PFSK-1 (cell line): ENCODE results near the gene CYRIA. TPM values are rescaled to one million over a fixed set of nuclear protein-coding genes. Genes with fewer than 3 reads are reported as not detected.

ENCODE experiments used
- FOXP2 ChIP-seq: optimal IDR thresholded peaks from 2 replicates; pipeline ENCODE3; 2011; ENCODE audit warnings: borderline replicate concordance, control low read depth, inconsistent platforms; ENCODE audit not compliant: insufficient read depth; ENCODE audit errors: extremely low read length, extremely low read depth
- POLR2AphosphoS5 ChIP-seq: IDR thresholded peaks from 2 replicates; pipeline ENCODE4 v1.6.1; 2012; ENCODE audit warnings: low read depth, mild to moderate bottlenecking, control low read depth, low read length, moderate library complexity
- SIN3A ChIP-seq: IDR thresholded peaks from 2 replicates; pipeline ENCODE4 v1.6.1; 2012; ENCODE audit warnings: mild to moderate bottlenecking, low read length, moderate library complexity, borderline replicate concordance; ENCODE audit not compliant: insufficient read depth
- TAF1 ChIP-seq: IDR thresholded peaks from 2 replicates; pipeline ENCODE4 v1.6.1; 2012; ENCODE audit warnings: low read length, control low read depth, borderline replicate concordance; ENCODE audit not compliant: insufficient read depth
- polyA plus RNA-seq: library from polyadenylated mRNA; unstranded; fragments of >200 nt; gene quantifications from one replicate; pipeline ENCODE4 v1.2.1, GENCODE V29; 2012; ENCODE audit warnings: low read depth, missing spikeins; ENCODE audit not compliant: insufficient read length
- TF ChIP-seq, protein P1 (sequence below), 2 experiments: IDR thresholded peaks; 2 replicates each; pipeline versions ENCODE4 v1.6.1 to v1.8.0; 2011 to 2012; ENCODE audit warnings: low read depth in 2 of 2, low read length in 2 of 2, control low read depth in 1 of 2, inconsistent platforms in 1 of 2, mild to moderate bottlenecking in 1 of 2, moderate library complexity in 1 of 2; ENCODE audit not compliant: insufficient read depth in 1 of 2

The CYRIA gene
- 0.34 TPM for polyA plus RNA-seq

DNA sequence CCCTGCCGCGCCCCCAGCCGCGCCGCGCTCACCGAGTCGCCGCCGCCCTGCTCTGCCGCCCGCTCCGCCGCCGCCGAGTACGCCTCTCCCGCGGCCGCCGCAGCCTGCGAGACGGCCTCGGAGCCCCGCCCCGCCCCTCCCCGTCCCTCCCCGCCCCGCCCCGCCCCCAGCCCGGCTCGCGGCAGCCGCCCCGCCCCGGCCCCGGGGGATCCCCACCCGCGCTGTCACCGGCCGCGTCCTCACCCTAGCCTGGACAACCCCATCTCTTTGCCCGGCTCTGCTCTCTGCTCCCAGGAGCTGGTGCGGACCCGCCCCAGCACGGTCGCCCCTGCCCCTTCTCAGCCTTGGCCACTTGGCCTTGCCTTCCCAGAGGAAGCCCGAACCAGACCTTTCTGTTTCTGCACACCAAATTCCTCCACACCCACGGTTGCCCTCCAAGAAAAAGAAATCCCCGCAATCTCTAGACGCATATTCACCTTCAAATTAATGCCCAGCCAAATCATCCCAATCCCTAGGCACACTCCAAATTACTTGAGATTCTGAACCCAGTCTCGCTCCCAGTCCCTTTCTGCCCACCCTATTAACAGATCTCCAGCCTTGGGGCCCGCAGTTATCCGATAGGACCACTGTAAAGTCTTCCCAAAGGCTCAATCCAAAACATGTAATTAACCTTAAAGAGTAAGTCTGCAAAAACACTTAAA, at the start of gene CYRIA:
CYRIA (minus strand) TSS at position 87 of the 701 bp plus-strand sequence. CDS start 77,715 bp downstream, outside the sequence.
- TF ChIP-seq FOXP2 (no peak), SIN3A (no peak), TAF1 (no peak), POLR2AphosphoS5 (no peak)
- TF ChIP-seq, protein P1, sequence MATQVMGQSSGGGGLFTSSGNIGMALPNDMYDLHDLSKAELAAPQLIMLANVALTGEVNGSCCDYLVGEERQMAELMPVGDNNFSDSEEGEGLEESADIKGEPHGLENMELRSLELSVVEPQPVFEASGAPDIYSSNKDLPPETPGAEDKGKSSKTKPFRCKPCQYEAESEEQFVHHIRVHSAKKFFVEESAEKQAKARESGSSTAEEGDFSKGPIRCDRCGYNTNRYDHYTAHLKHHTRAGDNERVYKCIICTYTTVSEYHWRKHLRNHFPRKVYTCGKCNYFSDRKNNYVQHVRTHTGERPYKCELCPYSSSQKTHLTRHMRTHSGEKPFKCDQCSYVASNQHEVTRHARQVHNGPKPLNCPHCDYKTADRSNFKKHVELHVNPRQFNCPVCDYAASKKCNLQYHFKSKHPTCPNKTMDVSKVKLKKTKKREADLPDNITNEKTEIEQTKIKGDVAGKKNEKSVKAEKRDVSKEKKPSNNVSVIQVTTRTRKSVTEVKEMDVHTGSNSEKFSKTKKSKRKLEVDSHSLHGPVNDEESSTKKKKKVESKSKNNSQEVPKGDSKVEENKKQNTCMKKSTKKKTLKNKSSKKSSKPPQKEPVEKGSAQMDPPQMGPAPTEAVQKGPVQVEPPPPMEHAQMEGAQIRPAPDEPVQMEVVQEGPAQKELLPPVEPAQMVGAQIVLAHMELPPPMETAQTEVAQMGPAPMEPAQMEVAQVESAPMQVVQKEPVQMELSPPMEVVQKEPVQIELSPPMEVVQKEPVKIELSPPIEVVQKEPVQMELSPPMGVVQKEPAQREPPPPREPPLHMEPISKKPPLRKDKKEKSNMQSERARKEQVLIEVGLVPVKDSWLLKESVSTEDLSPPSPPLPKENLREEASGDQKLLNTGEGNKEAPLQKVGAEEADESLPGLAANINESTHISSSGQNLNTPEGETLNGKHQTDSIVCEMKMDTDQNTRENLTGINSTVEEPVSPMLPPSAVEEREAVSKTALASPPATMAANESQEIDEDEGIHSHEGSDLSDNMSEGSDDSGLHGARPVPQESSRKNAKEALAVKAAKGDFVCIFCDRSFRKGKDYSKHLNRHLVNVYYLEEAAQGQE (IDR thresholded peaks at IDR 0.05; ENCODE audit: insufficient read depth in 1 of 2, low read depth in 2 of 2, low read length in 2 of 2): no peak

DNA sequence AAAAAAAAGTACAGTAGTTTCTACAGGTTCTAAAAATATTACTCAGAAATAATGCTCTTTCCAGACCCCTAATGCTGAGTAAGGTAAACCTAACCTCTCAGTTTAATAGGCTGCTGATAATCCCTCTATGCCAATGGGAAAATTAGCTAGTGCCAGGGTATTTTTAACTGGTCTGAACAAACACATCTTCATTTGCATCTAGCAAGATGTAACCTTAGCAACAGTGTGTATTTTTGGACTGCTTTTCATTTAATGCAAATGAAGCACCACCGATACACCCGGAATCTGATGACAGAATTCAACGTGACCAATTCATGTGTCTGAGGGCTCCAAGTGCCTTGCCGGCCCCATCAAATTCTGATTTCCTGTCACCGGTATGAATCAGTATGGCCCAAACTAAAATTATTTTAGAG, 47.4 kb upstream of the CYRIA start:
- TF ChIP-seq SIN3A: no peak
- no peak for TF ChIP-seq POLR2AphosphoS5
- TF ChIP-seq FOXP2: no peak
- TF ChIP-seq, protein P1 (IDR thresholded peaks at IDR 0.05; ENCODE audit: insufficient read depth in 1 of 2, low read depth in 2 of 2, low read length in 2 of 2): no peak
- TF ChIP-seq TAF1: no peak

DNA sequence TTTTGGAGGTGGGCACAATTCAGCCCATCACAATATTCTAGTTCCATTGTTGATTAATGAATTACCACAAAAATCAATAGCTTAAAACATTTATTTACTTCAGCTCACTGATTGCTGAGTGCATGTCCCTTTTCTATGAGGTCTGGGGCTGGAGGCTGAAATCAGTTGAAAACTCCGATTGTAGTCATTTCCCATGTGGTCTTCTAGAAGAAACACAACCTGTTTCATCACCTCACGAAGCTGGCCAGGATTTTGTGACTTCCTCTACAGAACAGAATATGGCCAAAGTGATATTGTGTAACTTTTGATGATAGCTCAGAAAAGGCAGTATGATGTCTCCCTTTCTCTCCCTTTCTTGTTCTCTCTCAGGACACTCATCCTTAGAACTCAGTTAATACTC, 44.1 kb upstream of the CYRIA start:
- TF ChIP-seq TAF1 (no peak), FOXP2 (no peak), SIN3A (no peak), POLR2AphosphoS5 (no peak)
- TF ChIP-seq, protein P1 (IDR thresholded peaks at IDR 0.05; ENCODE audit: insufficient read depth in 1 of 2, low read depth in 2 of 2, low read length in 2 of 2): no peak

DNA sequence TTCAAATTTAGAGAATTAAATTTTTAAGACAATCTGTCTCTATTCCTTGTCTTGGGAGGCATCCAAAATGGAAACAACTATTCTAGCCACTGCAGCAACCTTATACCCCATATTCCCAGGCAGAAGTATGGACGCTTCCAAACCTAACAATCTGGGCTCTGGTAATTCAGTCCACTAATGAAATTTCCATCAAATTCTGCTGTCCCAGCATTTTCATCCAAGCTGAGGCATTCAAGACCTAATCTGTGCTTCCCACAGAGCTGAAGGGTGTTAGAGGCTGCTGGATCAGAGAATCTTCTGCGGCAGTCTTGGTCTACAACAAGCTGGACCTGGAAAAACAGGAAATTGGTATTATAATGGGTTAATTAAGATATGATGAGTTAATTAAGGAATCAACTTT, 42.5 kb upstream of the CYRIA start:
- TF ChIP-seq SIN3A (no peak), POLR2AphosphoS5 (no peak), FOXP2 (no peak), TAF1 (no peak)
- TF ChIP-seq, protein P1 (IDR thresholded peaks at IDR 0.05; ENCODE audit: insufficient read depth in 1 of 2, low read depth in 2 of 2, low read length in 2 of 2): no peak
